Peyer's patch (tissue), 4 donors: Measurements from ENCODE around the gene HS2ST1.

Source experiments
- POLR2A ChIP-seq, 2 donors: fragments of 450-650 bp; IDR thresholded peaks; one replicate each; pipeline ENCODE4 v1.5.1; 2017; ENCODE audit warnings: antibody characterized with exemption in 2 of 2, mild to moderate bottlenecking in 2 of 2, moderate library complexity in 2 of 2
- TF ChIP-seq, protein P1 (sequence below), 6 experiments: fragments of 450-650 bp in 4 of 6; fragments of 200-600 bp in 2 of 6; sonication (generic) in 1 of 6; IDR thresholded peaks; one replicate each; pipeline ENCODE4 v1.5.1; 2017 to 2019; ENCODE audit warnings: antibody characterized with exemption in 6 of 6, mild to moderate bottlenecking in 3 of 6, moderate library complexity in 1 of 6

DNA sequence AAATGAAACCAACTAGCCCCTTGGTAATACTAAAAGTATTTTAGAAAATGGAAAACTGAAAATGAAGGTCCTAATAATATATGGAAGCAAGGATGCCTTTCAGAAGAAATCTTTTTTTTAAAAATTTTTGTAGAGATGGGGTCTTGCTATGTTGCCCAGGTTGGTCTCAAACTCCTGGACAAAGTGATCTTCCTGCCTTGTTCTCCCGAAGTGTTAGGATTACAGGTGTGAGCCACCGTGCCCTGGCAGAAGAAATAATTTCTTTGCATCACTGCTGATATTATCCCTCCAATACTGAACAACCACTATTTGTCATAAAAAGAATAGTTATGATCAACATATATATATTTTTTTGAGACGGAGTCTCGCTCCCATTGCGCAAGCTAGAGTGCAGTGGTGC lies 26.1 kb upstream of the HS2ST1 start:
- TF ChIP-seq, protein P1, sequence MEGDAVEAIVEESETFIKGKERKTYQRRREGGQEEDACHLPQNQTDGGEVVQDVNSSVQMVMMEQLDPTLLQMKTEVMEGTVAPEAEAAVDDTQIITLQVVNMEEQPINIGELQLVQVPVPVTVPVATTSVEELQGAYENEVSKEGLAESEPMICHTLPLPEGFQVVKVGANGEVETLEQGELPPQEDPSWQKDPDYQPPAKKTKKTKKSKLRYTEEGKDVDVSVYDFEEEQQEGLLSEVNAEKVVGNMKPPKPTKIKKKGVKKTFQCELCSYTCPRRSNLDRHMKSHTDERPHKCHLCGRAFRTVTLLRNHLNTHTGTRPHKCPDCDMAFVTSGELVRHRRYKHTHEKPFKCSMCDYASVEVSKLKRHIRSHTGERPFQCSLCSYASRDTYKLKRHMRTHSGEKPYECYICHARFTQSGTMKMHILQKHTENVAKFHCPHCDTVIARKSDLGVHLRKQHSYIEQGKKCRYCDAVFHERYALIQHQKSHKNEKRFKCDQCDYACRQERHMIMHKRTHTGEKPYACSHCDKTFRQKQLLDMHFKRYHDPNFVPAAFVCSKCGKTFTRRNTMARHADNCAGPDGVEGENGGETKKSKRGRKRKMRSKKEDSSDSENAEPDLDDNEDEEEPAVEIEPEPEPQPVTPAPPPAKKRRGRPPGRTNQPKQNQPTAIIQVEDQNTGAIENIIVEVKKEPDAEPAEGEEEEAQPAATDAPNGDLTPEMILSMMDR (IDR thresholded peaks at IDR 0.05), result no peak
- TF ChIP-seq POLR2A (IDR thresholded peaks at IDR 0.05), result no peak
